Esophagus (tissue), 2 donors: ENCODE data around the gene TCF25. TPM values are rescaled to one million over a fixed set of nuclear protein-coding genes. Genes with fewer than 3 reads are reported as not detected.
"Not testable (repeated sequence)": the region's sequence is repeated elsewhere in the genome, so short reads cannot be mapped to it uniquely, and the experiment has no call there.

ENCODE experiments used
- H3K27ac ChIP-seq, 2 donors: one replicate each; pipeline ENCODE4 v1.5.1; 2013; ENCODE audit warnings: low read depth in 2 of 2, mild to moderate bottlenecking in 2 of 2, inconsistent platforms in 1 of 2, low read length in 1 of 2, moderate library complexity in 1 of 2
- H3K27me3 ChIP-seq, 2 donors: one replicate each; pipeline ENCODE4 v1.6.1; 2013; ENCODE audit warnings: low read length in 2 of 2, control low read depth in 1 of 2, mild to moderate bottlenecking in 1 of 2; ENCODE audit not compliant: insufficient read depth in 2 of 2, control insufficient read depth in 1 of 2
- H3K36me3 ChIP-seq, 2 donors: one replicate each; pipeline ENCODE4 v1.6.1; 2013; ENCODE audit warnings: low read length in 1 of 2; ENCODE audit not compliant: control insufficient read depth in 2 of 2, insufficient read depth in 2 of 2
- H3K4me1 ChIP-seq, 2 donors: one replicate each; pipeline ENCODE4 v1.6.1; 2013; ENCODE audit warnings: low read length in 1 of 2; ENCODE audit not compliant: control insufficient read depth in 2 of 2, insufficient read depth in 2 of 2
- H3K4me3 ChIP-seq, 2 donors: one replicate each; pipeline ENCODE4 v1.5.1; 2013; ENCODE audit warnings: low read length in 2 of 2, mild to moderate bottlenecking in 2 of 2, low read depth in 1 of 2, moderate library complexity in 1 of 2
- H3K9me3 ChIP-seq, 2 donors: one replicate each; pipeline ENCODE4 v1.6.1; 2013; ENCODE audit warnings: mild to moderate bottlenecking in 2 of 2, low read depth in 1 of 2, low read length in 1 of 2, moderate library complexity in 1 of 2; ENCODE audit not compliant: control insufficient read depth in 2 of 2, insufficient read depth in 1 of 2
- WGBS, 2 donors: extraction: QIAGEN DNeasy Blood & Tissue Kit; methylation state at CpG; one replicate each; pipeline ENCODE4 v1.1.7; 2013; 5-methylcytosine and 5-hydroxymethylcytosine counted together
- polyA plus RNA-seq, 2 donors: library from polyadenylated mRNA; stranded (reverse); fragments of 200-250 nt; gene quantifications; one replicate each; pipeline ENCODE4 v1.2.3, GENCODE V29; 2013
- donor health status: healthy with polysubstance abuse.
- donor health status: Bipolar disorder and iron deficiency.

Gene TCF25
- polyA plus RNA-seq, 2 donors = 76.3 to 83.2 TPM

- 91 to 93% methylated on average over 27 of the region's 27 CpGs for WGBS, 2 donors
- peaks cover 0 to 12% of the 10 kb centered on the region in 2 donors for H3K4me1 ChIP-seq
- no peaks in the 10 kb centered on the region for H3K27me3 ChIP-seq
- H3K9me3 ChIP-seq = no peaks in the 10 kb centered on the region
- no peak overlapping the region for H3K4me3 ChIP-seq
- H3K36me3 ChIP-seq = peaks cover 14 to 49% of the 10 kb centered on the region in 2 donors
- H3K27ac ChIP-seq = no peak overlapping the region
Observed at GRCh38 chr16:89910717-89911354, 37.4 kb downstream of the TCF25 start.

GRCh38 chr16:89911375-89911774 is 38.0 kb downstream of the TCF25 start:
- no peak overlapping the region for H3K27ac ChIP-seq
- H3K36me3 ChIP-seq = peaks cover 10 to 44% of the 10 kb centered on the region in 2 donors
- no peaks in the 10 kb centered on the region for H3K27me3 ChIP-seq
- H3K4me3 ChIP-seq = no peak overlapping the region
- WGBS, 2 donors = 91% methylated on average over 14 of the region's 14 CpGs
- peaks cover 0 to 12% of the 10 kb centered on the region in 2 donors for H3K4me1 ChIP-seq
- no peaks in the 10 kb centered on the region for H3K9me3 ChIP-seq

GRCh38 chr16:89912143-89912542 is 38.8 kb downstream of the TCF25 start:
- H3K27ac ChIP-seq = no peak overlapping the region
- peaks cover 3 to 36% of the 10 kb centered on the region in 2 donors for H3K36me3 ChIP-seq
- peaks cover 0 to 12% of the 10 kb centered on the region in 2 donors for H3K4me1 ChIP-seq
- WGBS, 2 donors = 80 to 82% methylated on average over 13 of the region's 13 CpGs
- no peak overlapping the region for H3K4me3 ChIP-seq
- H3K9me3 ChIP-seq = no peaks in the 10 kb centered on the region
- no peaks in the 10 kb centered on the region for H3K27me3 ChIP-seq

GRCh38 chr16:89912627-89913026 is 39.2 kb downstream of the TCF25 start:
- Histone ChIP-seq H3K27me3 (no peaks in the 10 kb centered on the region), H3K36me3 (peaks cover 3 to 36% of the 10 kb centered on the region in 2 donors), H3K4me3 (no peak overlapping the region), H3K9me3 (no peaks in the 10 kb centered on the region), H3K4me1 (peaks cover 0 to 13% of the 10 kb centered on the region in 2 donors), H3K27ac (no peak overlapping the region)
- 71 to 75% methylated on average over 14 of the region's 14 CpGs for WGBS, 2 donors

GRCh38 chr16:89913408-89914387 is 40.3 kb downstream of the TCF25 start:
- Histone ChIP-seq H3K27me3 (no peaks in the 10 kb centered on the region), H3K36me3 (peaks cover 3 to 29% of the 10 kb centered on the region in 2 donors), H3K4me1 (peaks cover 7 to 23% of the 10 kb centered on the region in 2 donors), H3K4me3 (no peak overlapping the region), H3K27ac (no peak overlapping the region), H3K9me3 (no peaks in the 10 kb centered on the region)
- WGBS, 2 donors = 76 to 84% methylated on average over 30 of the region's 30 CpGs

GRCh38 chr16:89914642-89915285 is 41.4 kb downstream of the TCF25 start:
- not testable (repeated sequence) for H3K27me3 ChIP-seq, H3K9me3 ChIP-seq, H3K27ac ChIP-seq, H3K4me3 ChIP-seq
- 51 to 55% methylated on average over 11 of the region's 11 CpGs for WGBS, 2 donors
- peaks cover 7 to 23% of the 10 kb centered on the region in 2 donors for H3K4me1 ChIP-seq
- H3K36me3 ChIP-seq = peaks cover 3 to 27% of the 10 kb centered on the region in 2 donors

- no peaks in the 10 kb centered on the region for H3K9me3 ChIP-seq
- peaks cover 7 to 15% of the 10 kb centered on the region in 2 donors for H3K4me1 ChIP-seq
- H3K27me3 ChIP-seq = no peaks in the 10 kb centered on the region
- no peak overlapping the region for H3K27ac ChIP-seq
- no peak overlapping the region for H3K4me3 ChIP-seq
- WGBS, 2 donors = 70 to 78% methylated on average over 40 of the region's 40 CpGs
- peaks cover 3 to 21% of the 10 kb centered on the region in 2 donors for H3K36me3 ChIP-seq
Observed at GRCh38 chr16:89915303-89916232, 42.2 kb downstream of the TCF25 start.

GRCh38 chr16:89917773-89918452 is 44.5 kb downstream of the TCF25 start:
- WGBS, 2 donors = 0 to 1% methylated on average over 39 of the region's 39 CpGs
- Histone ChIP-seq H3K27ac (no peak overlapping the region), H3K4me3 (peak overlapping the region; percentile 5 to 6), H3K36me3 (peaks cover 0 to 5% of the 10 kb centered on the region in 2 donors), H3K9me3 (no peaks in the 10 kb centered on the region), H3K4me1 (peaks cover 10 to 17% of the 10 kb centered on the region in 2 donors), H3K27me3 (peaks cover 0 to 2% of the 10 kb centered on the region in 2 donors)
